ENCODE measurements around the gene EYA2. TPM values are rescaled to one million over a fixed set of nuclear protein-coding genes. Genes with fewer than 3 reads are reported as not detected.

EYA2 gene
- total and polyA plus RNA-seq, 2 donors from 2014 or later, result 2.6 to 7.9 TPM

DNA sequence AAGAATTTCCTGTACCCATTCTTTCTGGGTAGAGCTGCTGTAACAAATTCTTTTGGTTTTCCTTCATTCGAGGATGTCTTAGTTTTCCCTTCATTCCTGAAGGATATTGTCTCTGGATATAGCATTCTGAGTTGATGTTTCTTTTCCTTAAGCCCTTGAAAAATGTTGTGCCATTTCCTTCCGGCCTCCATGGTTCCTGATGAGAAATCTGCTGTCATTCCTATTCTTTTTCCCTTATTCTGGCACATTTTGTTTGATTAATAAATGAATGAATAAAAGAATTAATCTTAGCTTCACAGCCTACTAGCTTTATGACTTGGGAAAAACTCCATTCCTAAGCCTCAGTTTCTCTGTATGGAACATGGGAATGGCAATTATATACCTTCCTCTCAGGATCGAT is 173.1 kb downstream of the EYA2 start:
- Histone ChIP-seq H3K36me3 (ENCODE audit: control insufficient read depth in 2 of 3, insufficient read depth in 3 of 3, low read length in 3 of 3) (no peaks in the 10 kb centered on the region), H3K27me3 (ENCODE audit: control insufficient read depth, insufficient read depth, low read length) (no peaks in the 10 kb centered on the region), H3K27ac (ENCODE audit: low read depth in 2 of 2, low read length in 2 of 2) (no peak overlapping the region), H3K9ac (ENCODE audit: low read length in 3 of 3) (no peak overlapping the region), H3K4me3 (ENCODE audit: low read length in 3 of 3) (no peak overlapping the region), H3K9me3 (ENCODE audit: control insufficient read depth in 2 of 3, insufficient read depth in 1 of 3, low read length in 3 of 3) (peaks cover 0 to 19% (median 3%) of the 10 kb centered on the region in 3 donors), H3K4me1 (ENCODE audit: control insufficient read depth in 2 of 3, insufficient read depth in 2 of 3, low read depth in 1 of 3, low read length in 3 of 3) (no peaks in the 10 kb centered on the region)
- DNase-seq, result peak in 1 of 5 donors; percentile 13
- TF ChIP-seq, protein P1, sequence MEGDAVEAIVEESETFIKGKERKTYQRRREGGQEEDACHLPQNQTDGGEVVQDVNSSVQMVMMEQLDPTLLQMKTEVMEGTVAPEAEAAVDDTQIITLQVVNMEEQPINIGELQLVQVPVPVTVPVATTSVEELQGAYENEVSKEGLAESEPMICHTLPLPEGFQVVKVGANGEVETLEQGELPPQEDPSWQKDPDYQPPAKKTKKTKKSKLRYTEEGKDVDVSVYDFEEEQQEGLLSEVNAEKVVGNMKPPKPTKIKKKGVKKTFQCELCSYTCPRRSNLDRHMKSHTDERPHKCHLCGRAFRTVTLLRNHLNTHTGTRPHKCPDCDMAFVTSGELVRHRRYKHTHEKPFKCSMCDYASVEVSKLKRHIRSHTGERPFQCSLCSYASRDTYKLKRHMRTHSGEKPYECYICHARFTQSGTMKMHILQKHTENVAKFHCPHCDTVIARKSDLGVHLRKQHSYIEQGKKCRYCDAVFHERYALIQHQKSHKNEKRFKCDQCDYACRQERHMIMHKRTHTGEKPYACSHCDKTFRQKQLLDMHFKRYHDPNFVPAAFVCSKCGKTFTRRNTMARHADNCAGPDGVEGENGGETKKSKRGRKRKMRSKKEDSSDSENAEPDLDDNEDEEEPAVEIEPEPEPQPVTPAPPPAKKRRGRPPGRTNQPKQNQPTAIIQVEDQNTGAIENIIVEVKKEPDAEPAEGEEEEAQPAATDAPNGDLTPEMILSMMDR (IDR thresholded peaks at IDR 0.05; ENCODE audit: borderline replicate concordance, extremely low read depth, insufficient read depth), result no peak
- intact Hi-C loops (cut with DNase I), result no loop called here
- FAIRE-seq, result no peak

DNA sequence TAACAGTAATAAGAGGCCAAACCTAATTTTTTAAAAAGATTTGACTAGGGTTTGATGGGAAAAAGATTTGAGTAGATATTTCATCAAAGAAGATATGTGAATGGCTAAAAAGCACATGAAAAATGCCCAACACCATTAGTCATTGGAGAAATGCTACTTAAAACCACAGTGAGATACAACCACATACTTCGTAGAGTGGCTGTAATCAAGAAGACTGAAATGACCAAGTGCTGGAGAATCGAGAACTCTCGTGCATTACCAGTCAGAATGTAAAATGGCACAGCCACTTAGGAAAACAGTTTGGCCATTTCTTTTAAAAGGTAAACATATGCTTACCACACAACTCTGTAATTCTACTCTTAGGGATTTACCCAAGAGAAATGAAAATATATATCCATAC is 175.5 kb downstream of the EYA2 start:
- Histone ChIP-seq H3K9ac (ENCODE audit: low read length in 3 of 3) (no peak overlapping the region), H3K27ac (ENCODE audit: low read depth in 2 of 2, low read length in 2 of 2) (no peak overlapping the region), H3K9me3 (ENCODE audit: control insufficient read depth in 2 of 3, insufficient read depth in 1 of 3, low read length in 3 of 3) (peaks cover 0 to 19% (median 3%) of the 10 kb centered on the region in 3 donors), H3K36me3 (ENCODE audit: control insufficient read depth in 2 of 3, insufficient read depth in 3 of 3, low read length in 3 of 3) (no peaks in the 10 kb centered on the region), H3K4me1 (ENCODE audit: control insufficient read depth in 2 of 3, insufficient read depth in 2 of 3, low read depth in 1 of 3, low read length in 3 of 3) (no peaks in the 10 kb centered on the region), H3K27me3 (ENCODE audit: control insufficient read depth, insufficient read depth, low read length) (no peaks in the 10 kb centered on the region), H3K4me3 (ENCODE audit: low read length in 3 of 3) (no peak overlapping the region)
- no peak for FAIRE-seq
- no peak for DNase-seq
- TF ChIP-seq, protein P1 (IDR thresholded peaks at IDR 0.05; ENCODE audit: borderline replicate concordance, extremely low read depth, insufficient read depth), result no peak
- intact Hi-C loops (cut with DNase I), result no loop called here

DNA sequence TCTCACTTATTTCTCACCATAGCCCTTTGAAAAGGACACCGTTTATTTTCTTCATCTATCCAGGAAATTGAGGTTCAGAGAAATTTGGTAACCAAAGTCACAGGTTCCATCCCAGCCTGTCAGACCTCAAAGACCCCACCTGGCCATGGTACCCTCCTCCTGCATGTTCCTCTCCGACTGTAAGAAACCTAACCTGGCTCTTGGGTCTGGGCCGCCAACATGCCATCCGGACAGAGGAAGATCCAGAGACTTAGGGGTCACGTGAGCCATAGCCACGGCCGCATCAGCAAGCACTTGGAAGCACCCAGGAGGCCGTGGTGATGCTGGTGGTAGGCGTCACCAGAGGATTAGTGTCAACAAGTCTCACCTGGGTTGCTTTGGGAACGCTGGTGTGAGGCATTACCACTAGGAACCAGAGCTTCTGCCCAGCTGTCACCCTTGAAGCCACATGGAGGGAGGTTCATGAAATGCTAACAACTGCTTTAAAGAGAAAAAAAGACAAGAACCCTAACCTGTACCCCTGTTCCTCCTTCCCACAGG is 177.1 kb downstream of the EYA2 start:
- Histone ChIP-seq H3K9ac (ENCODE audit: low read length in 3 of 3) (no peak overlapping the region), H3K27me3 (ENCODE audit: control insufficient read depth, insufficient read depth, low read length) (no peaks in the 10 kb centered on the region), H3K4me1 (ENCODE audit: control insufficient read depth in 2 of 3, insufficient read depth in 2 of 3, low read depth in 1 of 3, low read length in 3 of 3) (no peaks in the 10 kb centered on the region), H3K36me3 (ENCODE audit: control insufficient read depth in 2 of 3, insufficient read depth in 3 of 3, low read length in 3 of 3) (no peaks in the 10 kb centered on the region), H3K4me3 (ENCODE audit: low read length in 3 of 3) (no peak overlapping the region), H3K27ac (ENCODE audit: low read depth in 2 of 2, low read length in 2 of 2) (no peak overlapping the region), H3K9me3 (ENCODE audit: control insufficient read depth in 2 of 3, insufficient read depth in 1 of 3, low read length in 3 of 3) (peaks cover 0 to 19% (median 3%) of the 10 kb centered on the region in 3 donors)
- intact Hi-C loops (cut with DNase I), result no loop called here
- TF ChIP-seq, protein P1 (IDR thresholded peaks at IDR 0.05; ENCODE audit: borderline replicate concordance, extremely low read depth, insufficient read depth), result no peak
- FAIRE-seq (no peak), DNase-seq (no peak)

All from kidney (tissue), 14 donors.